Measurements from ENCODE around the gene MAGI3.
"Not testable (repeated sequence)": the region's sequence is repeated elsewhere in the genome, so short reads cannot be mapped to it uniquely, and the experiment has no call there.

The MAGI3 gene

DNA sequence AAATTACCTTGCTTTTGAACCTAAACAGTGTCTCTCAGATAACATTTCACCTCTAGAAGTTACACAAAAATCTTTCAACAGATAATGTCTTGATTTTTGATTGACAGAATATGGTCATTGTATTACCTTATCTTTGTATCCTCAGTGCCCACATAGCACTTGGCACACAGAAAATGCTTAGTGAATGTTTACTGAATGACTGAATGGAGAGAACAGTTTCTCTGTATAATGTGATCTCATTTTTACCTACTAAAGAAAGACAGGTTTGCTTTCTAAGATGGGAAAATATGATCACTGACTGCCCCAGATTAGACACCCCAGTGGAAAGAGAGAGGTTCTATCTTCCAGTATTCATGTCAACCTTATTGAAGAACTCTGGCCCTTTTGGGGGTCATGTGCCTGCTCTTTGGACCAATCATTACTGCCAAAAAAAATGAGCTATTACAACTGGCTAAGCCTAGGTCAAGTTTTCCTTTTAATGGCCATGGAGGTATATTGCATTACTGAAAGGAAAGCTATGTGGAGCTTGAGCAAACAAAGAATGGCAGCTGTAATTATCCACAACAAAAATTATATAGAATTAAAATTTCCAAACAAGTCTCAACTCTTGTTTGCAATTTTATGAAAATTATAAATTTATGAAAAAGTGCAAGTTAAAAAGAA lies 117.4 kb downstream of the MAGI3 start:
- H3K9me3 ChIP-seq (ENCODE audit: control insufficient read depth, insufficient read depth, low read length): no peaks in the 10 kb centered on the region
- no peaks in the 10 kb centered on the region for H3K27me3 ChIP-seq (ENCODE audit: control insufficient read depth, insufficient read depth, low read length)
- H3K4me1 ChIP-seq (ENCODE audit: control insufficient read depth, insufficient read depth, low read length): peaks cover 3% of the 10 kb centered on the region
- no peak overlapping the region for H3K4me3 ChIP-seq (ENCODE audit: low read depth, low read length)
- no peak overlapping the region for H3K9ac ChIP-seq (ENCODE audit: low read depth, low read length)
- no peaks in the 10 kb centered on the region for H3K36me3 ChIP-seq (ENCODE audit: control insufficient read depth, insufficient read depth, low read length)

GRCh38 chr1:113508364-113509164 lies 118.2 kb downstream of the MAGI3 start:
- H3K4me3 ChIP-seq (ENCODE audit: low read depth, low read length): no peak overlapping the region
- peaks cover 3% of the 10 kb centered on the region for H3K4me1 ChIP-seq (ENCODE audit: control insufficient read depth, insufficient read depth, low read length)
- H3K9ac ChIP-seq (ENCODE audit: low read depth, low read length): no peak overlapping the region
- H3K9me3 ChIP-seq (ENCODE audit: control insufficient read depth, insufficient read depth, low read length): no peaks in the 10 kb centered on the region
- no peaks in the 10 kb centered on the region for H3K27me3 ChIP-seq (ENCODE audit: control insufficient read depth, insufficient read depth, low read length)
- no peaks in the 10 kb centered on the region for H3K36me3 ChIP-seq (ENCODE audit: control insufficient read depth, insufficient read depth, low read length)

- H3K9me3 ChIP-seq (ENCODE audit: control insufficient read depth, insufficient read depth, low read length); H3K36me3 ChIP-seq (ENCODE audit: control insufficient read depth, insufficient read depth, low read length); H3K27me3 ChIP-seq (ENCODE audit: control insufficient read depth, insufficient read depth, low read length); H3K9ac ChIP-seq (ENCODE audit: low read depth, low read length); H3K4me1 ChIP-seq (ENCODE audit: control insufficient read depth, insufficient read depth, low read length); H3K4me3 ChIP-seq (ENCODE audit: low read depth, low read length): not testable (repeated sequence)
Measured at GRCh38 chr1:113509766-113510165, 119.5 kb downstream of the MAGI3 start.

GRCh38 chr1:113511269-113511668 lies 121.0 kb downstream of the MAGI3 start:
- H3K9me3 ChIP-seq (ENCODE audit: control insufficient read depth, insufficient read depth, low read length): no peaks in the 10 kb centered on the region
- H3K9ac ChIP-seq (ENCODE audit: low read depth, low read length): no peak overlapping the region
- no peaks in the 10 kb centered on the region for H3K36me3 ChIP-seq (ENCODE audit: control insufficient read depth, insufficient read depth, low read length)
- H3K4me3 ChIP-seq (ENCODE audit: low read depth, low read length): no peak overlapping the region
- H3K4me1 ChIP-seq (ENCODE audit: control insufficient read depth, insufficient read depth, low read length): peaks cover 3% of the 10 kb centered on the region
- H3K27me3 ChIP-seq (ENCODE audit: control insufficient read depth, insufficient read depth, low read length): no peaks in the 10 kb centered on the region

DNA sequence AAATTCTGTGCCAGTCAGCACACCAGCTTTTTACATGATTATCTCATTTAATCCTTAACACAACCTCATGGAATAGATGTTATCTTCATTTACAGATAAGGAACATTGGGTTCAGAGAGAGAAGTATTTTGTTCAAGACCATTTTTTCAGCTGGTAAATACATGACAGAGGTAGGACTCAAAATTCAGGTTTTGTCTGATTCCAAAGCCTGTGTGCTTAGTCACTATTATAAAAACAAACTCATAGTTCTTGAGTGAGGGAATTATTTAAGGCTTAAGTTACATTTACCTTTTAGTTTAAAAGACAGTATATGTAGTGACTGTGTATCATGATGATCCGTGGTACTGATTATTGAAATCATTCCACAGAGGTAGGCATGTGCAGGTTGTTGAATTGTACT lies 125.2 kb downstream of the MAGI3 start:
- no peaks in the 10 kb centered on the region for H3K27me3 ChIP-seq (ENCODE audit: control insufficient read depth, insufficient read depth, low read length)
- no peaks in the 10 kb centered on the region for H3K4me1 ChIP-seq (ENCODE audit: control insufficient read depth, insufficient read depth, low read length)
- H3K9ac ChIP-seq (ENCODE audit: low read depth, low read length): no peak overlapping the region
- no peak overlapping the region for H3K4me3 ChIP-seq (ENCODE audit: low read depth, low read length)
- no peaks in the 10 kb centered on the region for H3K9me3 ChIP-seq (ENCODE audit: control insufficient read depth, insufficient read depth, low read length)
- H3K36me3 ChIP-seq (ENCODE audit: control insufficient read depth, insufficient read depth, low read length): no peaks in the 10 kb centered on the region

DNA sequence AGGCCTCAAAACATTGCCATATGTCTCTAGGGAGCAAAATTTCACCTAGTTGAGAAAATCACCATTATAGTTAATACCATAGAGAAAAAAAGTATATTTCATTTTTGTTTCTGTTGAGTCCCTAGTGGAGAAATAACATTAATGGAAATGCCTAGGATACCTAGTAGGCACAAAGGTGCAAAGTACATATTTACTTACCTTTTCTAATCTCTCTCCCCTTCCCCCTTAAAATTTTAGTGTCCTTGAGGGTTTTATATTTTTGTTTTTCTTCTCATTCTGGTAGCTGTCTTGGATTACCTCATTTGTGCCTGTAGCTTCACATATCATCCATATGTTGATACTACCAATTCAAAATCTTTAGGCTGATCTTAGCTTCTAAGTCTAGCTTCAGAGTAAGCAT lies 127.0 kb downstream of the MAGI3 start:
- H3K27me3 ChIP-seq (ENCODE audit: control insufficient read depth, insufficient read depth, low read length): no peaks in the 10 kb centered on the region
- no peaks in the 10 kb centered on the region for H3K4me1 ChIP-seq (ENCODE audit: control insufficient read depth, insufficient read depth, low read length)
- no peak overlapping the region for H3K4me3 ChIP-seq (ENCODE audit: low read depth, low read length)
- no peaks in the 10 kb centered on the region for H3K36me3 ChIP-seq (ENCODE audit: control insufficient read depth, insufficient read depth, low read length)
- H3K9me3 ChIP-seq (ENCODE audit: control insufficient read depth, insufficient read depth, low read length): no peaks in the 10 kb centered on the region
- H3K9ac ChIP-seq (ENCODE audit: low read depth, low read length): no peak overlapping the region

GRCh38 chr1:113517983-113518382 lies 127.7 kb downstream of the MAGI3 start:
- Histone ChIP-seq H3K4me3 (ENCODE audit: low read depth, low read length) (no peak overlapping the region), H3K9me3 (ENCODE audit: control insufficient read depth, insufficient read depth, low read length) (no peaks in the 10 kb centered on the region), H3K36me3 (ENCODE audit: control insufficient read depth, insufficient read depth, low read length) (no peaks in the 10 kb centered on the region), H3K9ac (ENCODE audit: low read depth, low read length) (no peak overlapping the region), H3K27me3 (ENCODE audit: control insufficient read depth, insufficient read depth, low read length) (no peaks in the 10 kb centered on the region), H3K4me1 (ENCODE audit: control insufficient read depth, insufficient read depth, low read length) (no peaks in the 10 kb centered on the region)

- Histone ChIP-seq H3K4me3 (ENCODE audit: low read depth, low read length) (no peak overlapping the region), H3K27me3 (ENCODE audit: control insufficient read depth, insufficient read depth, low read length) (no peaks in the 10 kb centered on the region), H3K4me1 (ENCODE audit: control insufficient read depth, insufficient read depth, low read length) (no peaks in the 10 kb centered on the region), H3K36me3 (ENCODE audit: control insufficient read depth, insufficient read depth, low read length) (no peaks in the 10 kb centered on the region), H3K9ac (ENCODE audit: low read depth, low read length) (no peak overlapping the region), H3K9me3 (ENCODE audit: control insufficient read depth, insufficient read depth, low read length) (no peaks in the 10 kb centered on the region)
Measured at GRCh38 chr1:113519556-113519955, 129.2 kb downstream of the MAGI3 start.

DNA sequence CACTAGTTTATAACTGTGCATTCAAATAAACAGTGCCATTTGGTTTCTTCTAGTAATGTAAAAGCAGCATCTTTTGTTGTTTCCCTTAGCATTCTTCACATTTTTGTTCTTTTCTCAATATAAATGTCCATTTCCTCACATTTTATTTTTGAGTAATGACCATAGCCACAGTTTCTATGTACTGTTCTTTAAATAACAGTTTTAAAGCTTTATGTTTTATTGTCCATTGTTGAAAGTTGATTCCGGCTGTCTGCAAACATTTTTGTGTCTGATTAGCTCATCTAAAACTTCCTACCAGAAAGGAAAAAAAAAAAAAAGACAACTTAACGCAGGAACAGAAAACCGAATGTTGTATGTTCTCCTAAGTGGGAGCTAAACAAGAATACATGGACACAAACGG lies 139.7 kb downstream of the MAGI3 start:
- Histone ChIP-seq H3K36me3 (ENCODE audit: control insufficient read depth, insufficient read depth, low read length) (no peaks in the 10 kb centered on the region), H3K9me3 (ENCODE audit: control insufficient read depth, insufficient read depth, low read length) (no peaks in the 10 kb centered on the region), H3K4me3 (ENCODE audit: low read depth, low read length) (no peak overlapping the region), H3K9ac (ENCODE audit: low read depth, low read length) (no peak overlapping the region), H3K4me1 (ENCODE audit: control insufficient read depth, insufficient read depth, low read length) (no peaks in the 10 kb centered on the region), H3K27me3 (ENCODE audit: control insufficient read depth, insufficient read depth, low read length) (no peaks in the 10 kb centered on the region)

DNA sequence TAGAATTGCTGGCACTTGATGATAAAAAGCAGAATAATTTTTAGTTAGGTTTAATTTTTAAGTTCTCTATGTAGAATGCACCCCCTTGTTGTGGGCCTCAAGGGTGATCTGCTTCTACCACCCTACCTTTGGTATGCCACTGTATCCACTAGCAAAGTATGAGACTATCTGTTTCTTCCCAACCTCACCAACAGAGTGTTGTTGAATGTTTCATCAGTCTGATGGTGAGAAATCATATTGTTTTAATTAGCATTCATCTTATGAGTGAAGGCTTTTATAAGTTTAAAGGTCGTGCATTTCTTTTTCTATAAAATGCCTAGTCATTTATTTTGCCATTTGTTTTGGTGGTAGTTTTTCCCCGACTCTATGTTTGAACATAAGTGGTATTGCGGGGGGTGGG lies 141.0 kb downstream of the MAGI3 start:
- Histone ChIP-seq H3K27me3 (ENCODE audit: control insufficient read depth, insufficient read depth, low read length) (no peaks in the 10 kb centered on the region), H3K36me3 (ENCODE audit: control insufficient read depth, insufficient read depth, low read length) (no peaks in the 10 kb centered on the region), H3K9ac (ENCODE audit: low read depth, low read length) (no peak overlapping the region), H3K4me3 (ENCODE audit: low read depth, low read length) (no peak overlapping the region), H3K9me3 (ENCODE audit: control insufficient read depth, insufficient read depth, low read length) (no peaks in the 10 kb centered on the region), H3K4me1 (ENCODE audit: control insufficient read depth, insufficient read depth, low read length) (no peaks in the 10 kb centered on the region)

DNA sequence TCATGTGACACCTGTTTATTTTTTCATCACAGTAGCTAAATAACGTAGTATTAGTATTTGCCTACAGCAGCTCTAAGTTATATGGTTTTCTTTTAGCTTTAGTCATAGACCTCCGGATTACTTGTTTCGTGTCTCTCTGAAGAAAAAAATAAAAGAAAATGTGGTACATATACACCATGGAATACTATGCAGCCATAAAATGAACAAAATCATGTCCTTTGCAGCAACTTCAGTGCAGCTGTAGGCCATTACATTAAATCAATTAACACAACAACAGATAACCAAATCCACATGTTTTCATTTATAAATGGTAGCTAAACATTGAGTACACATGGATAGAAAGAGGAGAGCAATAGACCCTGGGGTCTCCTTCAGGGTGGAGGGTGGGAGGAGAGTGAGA lies 142.7 kb downstream of the MAGI3 start:
- Histone ChIP-seq H3K36me3 (ENCODE audit: control insufficient read depth, insufficient read depth, low read length) (no peaks in the 10 kb centered on the region), H3K4me3 (ENCODE audit: low read depth, low read length) (no peak overlapping the region), H3K4me1 (ENCODE audit: control insufficient read depth, insufficient read depth, low read length) (no peaks in the 10 kb centered on the region), H3K27me3 (ENCODE audit: control insufficient read depth, insufficient read depth, low read length) (no peaks in the 10 kb centered on the region), H3K9ac (ENCODE audit: low read depth, low read length) (no peak overlapping the region), H3K9me3 (ENCODE audit: control insufficient read depth, insufficient read depth, low read length) (no peaks in the 10 kb centered on the region)

DNA sequence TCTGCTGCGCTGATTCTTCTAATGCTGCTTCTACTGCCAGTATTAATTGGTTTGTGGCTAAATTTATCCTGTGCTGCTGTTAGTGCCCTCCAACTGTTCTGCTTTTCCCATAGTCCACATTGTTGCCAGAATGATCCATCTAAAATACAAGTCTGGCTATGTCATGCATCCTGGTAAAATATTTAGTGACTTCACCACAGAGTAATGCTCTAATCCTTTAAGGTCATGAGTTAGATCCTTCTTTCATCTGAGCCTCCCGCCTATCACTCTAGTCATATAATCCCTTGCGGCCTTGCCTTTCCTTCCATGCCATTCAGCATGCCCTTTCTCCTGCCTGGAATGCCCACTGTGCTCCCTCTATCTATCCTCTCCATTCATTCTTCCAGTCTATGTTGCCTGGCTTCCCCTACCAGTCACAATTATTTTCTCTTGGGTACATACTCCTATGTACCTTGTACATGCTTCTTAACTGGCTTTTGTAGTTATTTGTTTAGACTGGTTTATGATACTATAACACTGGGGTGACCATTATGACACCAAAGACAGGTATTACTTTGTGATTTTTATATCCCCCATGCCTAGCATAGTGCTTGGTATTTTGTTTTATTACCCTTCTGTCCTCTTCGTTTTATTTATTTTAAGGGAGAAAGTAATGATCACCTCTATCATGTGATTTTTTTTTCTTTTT lies 144.0 kb downstream of the MAGI3 start:
- Histone ChIP-seq H3K9ac (ENCODE audit: low read depth, low read length) (no peak overlapping the region), H3K36me3 (ENCODE audit: control insufficient read depth, insufficient read depth, low read length) (no peaks in the 10 kb centered on the region), H3K4me1 (ENCODE audit: control insufficient read depth, insufficient read depth, low read length) (no peaks in the 10 kb centered on the region), H3K4me3 (ENCODE audit: low read depth, low read length) (no peak overlapping the region), H3K9me3 (ENCODE audit: control insufficient read depth, insufficient read depth, low read length) (no peaks in the 10 kb centered on the region), H3K27me3 (ENCODE audit: control insufficient read depth, insufficient read depth, low read length) (no peaks in the 10 kb centered on the region)

Data from iPS-15b (cell line).